Measurements from ENCODE around the gene PKP4.

Gene PKP4

DNA sequence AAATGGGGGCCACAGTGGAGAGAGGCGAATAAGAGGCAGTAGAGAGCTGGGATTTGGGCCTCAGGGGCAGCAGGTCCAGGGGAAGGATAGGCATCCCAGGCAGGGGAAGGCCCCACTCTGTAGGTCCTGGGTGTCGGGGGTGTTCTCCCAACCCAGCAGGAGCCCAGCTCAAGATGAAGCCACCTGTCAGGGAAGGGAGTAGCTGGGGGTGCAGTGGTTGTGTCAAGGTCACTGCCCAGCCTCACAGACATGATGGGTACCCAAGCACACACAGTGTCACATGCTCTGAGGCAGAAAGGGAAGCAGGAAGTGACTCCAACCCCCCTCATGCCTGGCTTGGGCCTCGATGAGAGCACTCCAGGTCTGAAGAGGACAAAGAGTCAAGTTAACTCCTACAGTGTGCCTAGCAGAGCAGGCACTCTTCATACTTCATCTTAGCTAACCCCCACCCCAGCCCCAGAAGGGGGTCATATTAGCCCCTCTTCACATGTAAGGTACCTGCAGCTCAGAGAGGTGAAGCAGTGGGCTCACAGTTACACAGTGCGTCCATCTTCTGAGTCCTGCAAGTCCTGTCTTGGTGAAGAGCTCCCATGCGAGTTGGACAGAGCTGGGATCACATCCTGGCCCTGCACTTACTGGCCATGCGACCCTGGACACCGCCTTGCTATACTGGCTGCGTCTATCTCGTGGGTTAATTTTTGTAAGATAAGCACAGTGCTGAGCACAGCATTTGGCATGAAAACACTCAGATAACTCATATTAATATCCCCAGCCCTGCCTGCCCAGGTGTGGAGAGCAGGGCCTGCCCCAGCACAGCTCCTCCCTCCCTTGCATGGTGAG lies 265.7 kb downstream of the PKP4 start:
- no peak for DNase-seq

DNA sequence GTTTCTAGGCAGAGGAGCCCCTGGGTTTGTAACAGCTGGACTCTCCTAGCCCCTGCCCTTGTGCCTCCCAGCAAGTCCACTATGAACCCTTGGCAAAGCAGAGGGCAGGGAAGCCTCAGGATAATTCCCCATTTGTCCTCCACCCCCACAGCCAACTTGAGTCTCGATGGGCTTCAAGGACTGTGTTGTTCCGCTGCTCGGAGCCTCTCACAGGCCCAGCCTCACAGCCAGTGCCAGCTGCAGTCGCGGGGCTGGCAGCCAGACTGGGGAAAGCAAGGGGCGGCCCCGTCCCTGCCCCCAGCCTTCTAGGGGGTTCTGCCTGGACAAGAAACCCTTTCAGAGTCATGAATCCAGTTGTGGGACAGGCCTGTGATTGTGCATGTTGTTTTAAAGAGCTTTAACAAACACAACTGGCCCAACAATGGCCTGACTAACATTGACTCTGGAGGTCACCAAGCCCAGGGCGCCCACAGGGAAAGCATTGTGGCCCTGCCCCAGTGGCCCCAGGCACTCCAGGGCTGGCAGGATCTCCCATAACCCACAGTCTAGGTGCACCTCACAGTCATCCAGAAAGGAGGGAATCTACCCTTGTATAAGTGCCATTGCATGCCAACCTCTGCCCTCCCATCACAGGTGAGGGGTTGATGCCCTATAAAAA lies 266.6 kb downstream of the PKP4 start:
- DNase-seq: no peak

DNA sequence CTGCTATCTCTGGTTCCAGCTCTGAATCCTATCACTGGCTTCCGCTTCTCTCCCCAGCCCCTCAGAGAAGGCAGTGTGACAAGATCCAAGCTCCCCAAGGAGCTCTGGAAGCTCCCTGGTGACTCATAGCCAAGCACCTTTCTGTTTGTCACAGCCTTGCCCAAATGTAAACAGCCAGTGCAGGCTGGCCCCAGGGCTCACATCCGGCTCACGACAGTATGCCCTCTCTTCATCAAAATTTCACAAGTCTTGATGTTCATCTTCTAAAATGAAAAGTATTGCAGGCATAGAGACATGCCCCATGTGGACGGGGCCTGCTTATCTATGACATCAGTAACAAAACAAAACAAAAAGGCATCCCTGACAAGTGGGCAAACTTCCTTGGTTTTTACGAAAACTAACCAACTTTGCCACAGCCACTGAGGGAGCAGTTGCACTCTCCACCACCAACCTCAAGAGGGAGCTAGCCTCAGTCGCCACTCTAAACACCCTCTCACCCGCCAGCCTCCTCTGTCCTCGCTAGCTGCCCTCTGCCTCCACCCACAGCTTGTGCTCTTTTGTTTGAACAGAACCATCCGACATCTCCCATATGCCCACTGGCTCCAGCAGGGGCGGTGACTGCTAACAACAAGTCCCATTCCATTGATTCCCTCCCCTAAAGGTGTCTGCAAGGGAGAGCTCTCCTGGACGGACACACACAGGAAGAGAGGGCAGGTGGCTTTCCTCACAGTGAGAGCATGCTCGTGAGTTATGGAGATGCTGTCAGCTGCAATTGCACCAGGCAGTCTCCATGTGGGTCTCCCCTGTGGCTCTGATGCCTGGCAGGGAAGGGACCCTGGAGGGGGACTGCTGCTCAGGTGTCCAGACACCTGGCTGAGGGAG lies 267.4 kb downstream of the PKP4 start:
- DNase-seq: no peak

DNA sequence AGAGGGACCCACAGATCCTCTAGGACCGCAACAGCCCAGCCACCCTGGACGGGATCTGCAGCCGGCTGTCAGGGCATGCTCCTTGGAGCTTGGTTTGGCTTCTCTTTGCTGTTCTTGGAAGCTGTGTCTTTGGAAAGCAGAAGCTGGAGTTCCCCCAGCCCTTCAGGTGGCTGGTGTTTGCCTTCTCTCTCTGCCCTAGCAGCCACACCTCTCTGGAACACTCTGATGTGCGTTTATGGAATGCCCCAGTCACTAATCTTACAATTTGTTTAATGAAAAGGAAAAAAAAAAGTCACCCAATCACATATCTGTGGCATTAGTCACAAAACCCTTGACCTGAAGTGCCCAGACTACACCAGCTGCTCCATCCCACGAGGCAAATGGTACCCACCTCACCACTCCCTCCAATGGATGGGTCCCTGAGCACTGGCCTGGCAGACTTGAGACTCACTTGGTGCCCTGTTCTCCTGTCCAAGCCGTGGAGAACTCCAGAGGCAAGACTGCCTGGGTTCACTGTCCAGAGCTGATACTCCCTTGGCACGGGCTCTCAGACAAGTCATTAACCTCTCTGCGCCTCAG lies 268.1 kb downstream of the PKP4 start:
- DNase-seq: no peak

DNA sequence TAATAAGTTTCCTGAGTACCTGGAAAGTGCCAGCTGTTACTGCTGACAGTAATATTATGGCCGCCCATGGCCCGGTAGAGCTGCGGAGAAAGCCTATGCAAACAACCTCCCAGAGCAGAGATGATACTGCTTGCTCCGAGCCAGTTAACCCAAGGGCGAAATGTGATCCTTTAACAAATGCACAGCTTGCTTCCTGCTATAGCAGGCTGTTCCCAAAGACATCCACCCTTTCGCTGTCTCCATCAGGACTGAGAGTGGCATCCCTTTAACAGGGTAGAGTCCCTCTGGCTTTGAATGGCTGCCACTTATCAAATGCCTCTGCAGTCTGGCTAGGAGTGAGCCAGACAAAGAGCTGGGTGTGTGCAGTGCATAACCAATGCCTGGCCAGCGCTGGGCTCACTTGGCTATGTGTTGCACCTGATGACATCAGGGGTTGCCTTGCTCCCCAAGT lies 268.7 kb downstream of the PKP4 start:
- DNase-seq: no peak

DNA sequence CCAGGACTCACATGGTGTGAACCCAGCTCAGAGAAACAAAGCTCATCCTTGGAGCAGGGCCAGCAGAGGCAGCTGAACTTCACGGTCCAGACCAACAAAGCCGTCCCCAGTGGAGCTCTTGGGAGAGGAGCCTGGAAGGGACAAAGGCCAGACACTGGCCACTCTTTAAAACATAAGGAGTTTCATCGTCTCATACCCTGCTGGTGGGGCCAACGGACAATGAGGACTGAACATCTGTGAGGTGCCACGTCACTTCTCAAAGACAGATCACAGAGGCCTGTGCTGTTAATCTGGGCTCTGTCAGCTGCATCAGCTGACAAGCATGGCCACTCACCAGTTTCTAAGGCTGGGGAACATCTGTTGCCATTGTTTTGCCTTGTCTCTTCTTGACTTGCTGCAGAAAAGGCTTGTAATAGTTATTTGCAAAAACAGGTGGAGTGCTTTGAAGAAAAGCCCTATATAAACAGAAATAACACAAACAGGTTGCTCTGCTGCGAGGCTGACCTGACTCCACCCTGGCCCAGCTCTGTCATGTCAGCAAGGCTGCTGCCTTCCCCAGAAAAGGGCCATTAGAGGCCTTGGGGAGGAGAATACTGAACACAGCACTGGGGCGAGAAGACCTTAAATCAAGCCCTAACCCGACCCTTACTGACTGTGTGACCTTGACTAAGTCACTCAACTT lies 270.3 kb downstream of the PKP4 start:
- no peak for DNase-seq

DNA sequence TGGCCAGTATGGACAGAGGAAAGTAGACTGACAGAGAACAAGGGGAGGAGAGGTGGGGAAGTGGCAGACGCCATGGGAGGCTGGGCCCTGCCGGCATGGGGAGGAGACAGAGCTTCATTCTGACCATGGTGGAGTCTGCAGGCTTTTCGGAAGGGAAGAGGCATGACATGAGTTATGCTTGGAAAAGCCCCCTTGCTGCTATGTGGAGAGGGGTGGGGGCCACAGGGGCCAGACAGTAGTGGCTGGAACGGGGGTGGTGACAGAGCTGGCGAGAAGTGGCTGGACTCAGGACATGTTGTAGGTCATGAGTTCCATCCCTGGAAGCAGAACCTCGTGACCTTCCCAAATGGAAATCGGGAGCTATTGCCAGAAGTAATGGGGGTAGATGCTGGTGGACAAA lies 271.7 kb downstream of the PKP4 start:
- DNase-seq: no peak

DNA sequence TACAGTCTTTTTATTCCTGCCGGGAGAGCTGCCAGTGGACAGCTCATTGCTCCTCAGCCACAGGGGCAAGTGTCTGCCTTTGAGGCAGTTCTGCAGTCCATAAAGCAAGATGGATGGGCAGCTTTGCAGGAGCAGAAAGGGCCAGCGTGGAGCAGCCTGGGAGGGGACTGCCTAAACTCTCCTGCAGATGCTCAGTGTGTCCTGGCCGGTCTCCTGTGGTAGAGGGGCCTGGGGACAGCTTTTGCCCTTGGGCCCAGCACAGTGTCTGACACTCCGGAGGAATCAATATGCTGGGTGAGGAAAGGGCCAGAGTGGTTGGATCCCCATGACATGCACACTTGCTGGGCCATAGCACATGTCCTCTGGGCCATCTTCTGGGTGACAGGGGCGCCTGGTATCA lies 272.7 kb downstream of the PKP4 start:
- no peak for DNase-seq

DNA sequence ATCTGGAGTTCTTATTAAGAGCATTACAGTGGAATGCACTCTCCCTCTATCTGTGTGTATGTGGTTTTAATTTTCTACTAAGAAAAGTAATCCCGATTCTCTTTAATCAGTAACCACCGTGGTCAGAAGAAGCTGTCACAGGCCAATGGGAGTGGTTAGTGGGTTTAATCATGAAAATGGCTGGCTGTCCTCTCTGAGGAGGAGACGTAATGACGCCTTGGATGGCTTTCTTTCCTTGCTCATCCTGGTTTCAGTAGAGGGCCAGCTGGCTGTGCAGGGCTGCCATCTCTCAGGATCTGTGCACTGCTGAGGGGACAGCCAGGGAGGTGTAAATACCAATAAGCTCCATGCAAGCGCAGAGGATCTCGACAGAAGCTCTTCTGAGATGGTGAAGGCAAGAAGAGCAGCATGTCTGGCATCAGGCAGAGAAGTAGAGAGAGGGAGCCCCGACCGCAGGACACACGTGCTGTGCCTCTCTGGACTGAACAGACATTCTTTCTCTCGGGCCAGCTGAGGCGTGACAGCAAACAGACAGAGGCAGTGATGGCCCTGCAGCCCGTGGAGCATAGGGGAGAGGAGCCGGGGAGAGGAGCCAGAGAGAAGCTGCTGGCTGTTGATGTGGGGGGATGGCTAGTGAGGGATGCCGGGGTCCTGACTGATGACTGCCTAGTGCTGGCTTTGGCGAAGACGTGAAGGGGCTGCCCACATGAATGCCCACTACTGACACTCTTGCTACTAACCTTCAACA lies 273.3 kb downstream of the PKP4 start:
- no peak for DNase-seq

DNA sequence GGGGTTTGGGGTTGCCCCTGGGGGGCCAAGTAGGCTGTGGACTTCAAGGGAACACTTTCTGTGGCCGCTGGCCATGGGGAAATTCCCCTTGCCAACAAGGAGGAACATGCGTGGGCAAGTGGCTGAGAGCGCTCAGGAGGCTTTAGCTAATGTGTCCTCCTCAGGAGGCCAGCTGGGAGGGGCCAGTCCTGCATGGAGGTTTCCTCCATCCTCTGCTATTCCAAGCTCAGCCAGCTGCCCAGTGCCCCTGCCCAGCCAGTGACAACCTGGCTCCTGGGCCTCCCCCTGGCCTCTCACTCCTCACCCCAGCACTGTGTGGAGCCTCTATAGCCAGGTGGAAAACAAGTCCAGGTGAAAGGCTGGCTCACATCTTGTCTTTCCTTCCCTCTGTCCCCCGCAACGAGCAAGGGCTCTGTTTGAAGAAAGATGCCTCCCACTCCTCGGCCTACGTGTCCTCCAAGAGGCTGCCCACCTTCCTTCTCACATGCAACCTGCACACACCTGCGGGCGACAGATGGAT lies 273.9 kb downstream of the PKP4 start:
- DNase-seq: no peak

DNA sequence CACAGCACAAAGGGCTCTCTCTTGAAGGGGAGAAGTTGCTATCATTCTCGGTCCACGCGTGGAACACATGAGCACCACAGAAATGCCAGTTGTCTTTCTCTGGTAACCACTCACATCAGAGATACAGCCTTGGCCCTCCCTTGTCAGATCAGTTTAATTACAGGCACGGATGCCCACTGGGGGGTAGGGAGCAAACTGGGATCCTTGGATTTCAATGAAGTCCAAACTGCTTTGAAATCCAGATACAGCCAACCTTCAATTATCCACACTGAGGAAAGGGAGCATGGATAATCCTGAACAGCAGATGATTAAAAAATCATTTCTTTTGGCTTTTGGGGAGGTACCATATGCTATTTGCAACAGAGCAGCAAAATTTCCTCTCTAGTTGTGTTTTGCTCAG lies 274.6 kb downstream of the PKP4 start:
- no peak for DNase-seq

Data from CD4-positive, alpha-beta T cell treated with Interleukin-10 for 1 hour (primary cell).